Mesenchymal stem cell (in vitro differentiated cells and primary cell): Measurements from ENCODE around the gene ATP8B1.

Source experiments
- DNase-seq: peaks from one replicate; pipeline ENCODE4 v3.0.0-alpha.2; 2013
- H2AFZ ChIP-seq: one replicate; pipeline ENCODE4 v1.6.1; 2013; ENCODE audit warnings: low read depth, mild to moderate bottlenecking, control low read depth, inconsistent platforms, low read length, moderate library complexity
- H2AK5ac ChIP-seq: 2 replicates; pipeline ENCODE4 v1.6.1; 2013; ENCODE audit warnings: low read length, moderate library complexity, mild to moderate bottlenecking, inconsistent platforms; ENCODE audit not compliant: severe bottlenecking
- H2BK120ac ChIP-seq: one replicate; pipeline ENCODE4 v1.6.1; 2013; ENCODE audit warnings: low read depth, mild to moderate bottlenecking, inconsistent platforms, low read length, moderate library complexity
- H2BK12ac ChIP-seq, 2 experiments: one replicate each; pipeline ENCODE4 v1.6.1; 2013; ENCODE audit warnings: inconsistent platforms in 2 of 2, low read length in 2 of 2, mild to moderate bottlenecking in 2 of 2, moderate library complexity in 2 of 2, control low read depth in 1 of 2
- H2BK15ac ChIP-seq: one replicate; pipeline ENCODE4 v1.6.1; 2013; ENCODE audit warnings: mild to moderate bottlenecking, low read depth, inconsistent platforms; ENCODE audit not compliant: poor library complexity, severe bottlenecking
- H2BK5ac ChIP-seq: 2 replicates; pipeline ENCODE4 v1.6.1; 2013; ENCODE audit warnings: low read depth, mild to moderate bottlenecking, low read length, control low read depth, inconsistent platforms; ENCODE audit not compliant: poor library complexity, severe bottlenecking
- H3K14ac ChIP-seq, 2 experiments: one replicate each; pipeline ENCODE4 v1.6.1; 2013; ENCODE audit warnings: inconsistent platforms in 2 of 2, low read length in 2 of 2, control low read depth in 1 of 2, mild to moderate bottlenecking in 1 of 2, moderate library complexity in 1 of 2
- H3K18ac ChIP-seq, 2 experiments: one replicate each; pipeline ENCODE4 v1.6.1; 2013; ENCODE audit warnings: inconsistent platforms in 2 of 2, low read length in 2 of 2, control low read depth in 1 of 2, low read depth in 1 of 2, mild to moderate bottlenecking in 1 of 2
- H3K23ac ChIP-seq, 2 experiments: one replicate each; pipeline ENCODE4 v1.6.1; 2013; ENCODE audit warnings: inconsistent platforms in 2 of 2, low read length in 2 of 2, mild to moderate bottlenecking in 2 of 2, moderate library complexity in 2 of 2, control low read depth in 1 of 2
- H3K27ac ChIP-seq: 2 replicates; pipeline ENCODE4 v1.5.1; 2013; ENCODE audit warnings: mild to moderate bottlenecking, moderate library complexity, low read length, control low read depth, inconsistent platforms; ENCODE audit not compliant: poor library complexity, severe bottlenecking
- H3K27me3 ChIP-seq, 2 experiments: 2 replicates each; pipeline versions ENCODE4 v1.6.1 to v1.7.0; 2013; ENCODE audit warnings: low read length in 2 of 2, mild to moderate bottlenecking in 2 of 2, moderate library complexity in 2 of 2, control low read depth in 1 of 2, inconsistent platforms in 1 of 2; ENCODE audit not compliant: control insufficient read depth in 1 of 2, insufficient read depth in 1 of 2
- H3K36me3 ChIP-seq, 2 experiments: 2 replicates each; pipeline versions ENCODE4 v1.6.1 to v1.7.0; 2013; ENCODE audit warnings: low read length in 2 of 2, control low read depth in 1 of 2, inconsistent platforms in 1 of 2, low read depth in 1 of 2, mild to moderate bottlenecking in 1 of 2; ENCODE audit not compliant: insufficient read depth in 2 of 2, control insufficient read depth in 1 of 2
- H3K4ac ChIP-seq, 2 experiments: one replicate each; pipeline ENCODE4 v1.6.1; 2013; ENCODE audit warnings: inconsistent platforms in 2 of 2, low read length in 2 of 2, mild to moderate bottlenecking in 2 of 2, moderate library complexity in 2 of 2, control low read depth in 1 of 2, low read depth in 1 of 2
- H3K4me1 ChIP-seq: 2 replicates; pipeline ENCODE4 v1.6.1; 2013; ENCODE audit warnings: low read depth, low read length, control low read depth; ENCODE audit not compliant: control insufficient read depth, insufficient read depth
- H3K4me2 ChIP-seq: 2 replicates; pipeline ENCODE4 v1.6.1; 2013; ENCODE audit warnings: low read length, mild to moderate bottlenecking, inconsistent platforms; ENCODE audit not compliant: poor library complexity, severe bottlenecking
- H3K4me3 ChIP-seq, 2 experiments: 2 replicates each; pipeline versions ENCODE4 v1.5.1 to v1.7.0; 2013; ENCODE audit warnings: low read length in 2 of 2, mild to moderate bottlenecking in 2 of 2, control low read depth in 1 of 2, low read depth in 1 of 2; ENCODE audit not compliant: insufficient read depth in 1 of 2
- H3K79me1 ChIP-seq: replicated peaks from 2 replicates; pipeline ENCODE4 v1.6.1; 2013; ENCODE audit warnings: mild to moderate bottlenecking, control low read depth, low read length, inconsistent platforms; ENCODE audit not compliant: poor library complexity, severe bottlenecking
- H3K9ac ChIP-seq: 2 replicates; pipeline ENCODE4 v1.7.0; 2013; ENCODE audit warnings: mild to moderate bottlenecking, low read length, moderate library complexity
- H3K9me3 ChIP-seq: 2 replicates; pipeline ENCODE4 v1.7.0; 2013; ENCODE audit warnings: mild to moderate bottlenecking, low read length; ENCODE audit not compliant: control insufficient read depth
- H4K8ac ChIP-seq: one replicate; pipeline ENCODE4 v1.6.1; 2013; ENCODE audit warnings: inconsistent platforms, mild to moderate bottlenecking, low read length, moderate library complexity
- H4K91ac ChIP-seq: one replicate; pipeline ENCODE4 v1.6.1; 2013; ENCODE audit warnings: mild to moderate bottlenecking, low read length, inconsistent platforms
- WGBS: methylation state at CpG from one replicate; pipeline ENCODE4 v1.1.7; 2013; ENCODE audit warnings: mixed read lengths; 5-methylcytosine and 5-hydroxymethylcytosine counted together

The ATP8B1 gene

GRCh38 chr18:57813245-57813644 is 10.1 kb upstream of the ATP8B1 start:
- H3K4me2 ChIP-seq = no peak overlapping the region
- H3K14ac ChIP-seq = no peak overlapping the region
- H3K27me3 ChIP-seq = no peaks in the 10 kb centered on the region
- H3K4me1 ChIP-seq = no peaks in the 10 kb centered on the region
- no peak overlapping the region for H2BK15ac ChIP-seq
- H3K4ac ChIP-seq = no peak overlapping the region
- H2BK120ac ChIP-seq = no peak overlapping the region
- H3K18ac ChIP-seq = no peak overlapping the region
- no peak overlapping the region for H4K8ac ChIP-seq
- peak; percentile 69 for DNase-seq
- H3K27ac ChIP-seq = peak overlapping the region; percentile 88
- H2AFZ ChIP-seq = no peak overlapping the region
- no peak overlapping the region for H3K9ac ChIP-seq
- no peak overlapping the region for H3K23ac ChIP-seq
- H2AK5ac ChIP-seq = no peak overlapping the region
- H3K4me3 ChIP-seq = no peak overlapping the region
- H3K79me1 ChIP-seq = no peaks in the 10 kb centered on the region
- no peaks in the 10 kb centered on the region for H3K36me3 ChIP-seq
- H3K9me3 ChIP-seq = peaks cover 13% of the 10 kb centered on the region
- H2BK5ac ChIP-seq = no peak overlapping the region
- no peak overlapping the region for H2BK12ac ChIP-seq
- no peak overlapping the region for H4K91ac ChIP-seq

- no peaks in the 10 kb centered on the region for H3K27me3 ChIP-seq
- H2AK5ac ChIP-seq = no peak overlapping the region
- no peak overlapping the region for H4K8ac ChIP-seq
- H2BK12ac ChIP-seq = no peak overlapping the region
- no peak overlapping the region for H3K23ac ChIP-seq
- no peaks in the 10 kb centered on the region for H3K36me3 ChIP-seq
- H3K4me3 ChIP-seq = peak overlapping the region in 1 of 2 experiments; percentile 3
- no peak overlapping the region for H2AFZ ChIP-seq
- H3K79me1 ChIP-seq = no peaks in the 10 kb centered on the region
- H3K14ac ChIP-seq = no peak overlapping the region
- no peak overlapping the region for H3K4ac ChIP-seq
- no peaks in the 10 kb centered on the region for H3K4me1 ChIP-seq
- no peak for DNase-seq
- no peak overlapping the region for H3K9ac ChIP-seq
- H3K4me2 ChIP-seq = no peak overlapping the region
- no peak overlapping the region for H2BK5ac ChIP-seq
- H3K9me3 ChIP-seq = peaks cover 13% of the 10 kb centered on the region
- H3K18ac ChIP-seq = no peak overlapping the region
- H2BK15ac ChIP-seq = no peak overlapping the region
- no peak overlapping the region for H2BK120ac ChIP-seq
- H4K91ac ChIP-seq = no peak overlapping the region
- H3K27ac ChIP-seq = peak overlapping the region; percentile 4
Measured at GRCh38 chr18:57812126-57812477, 9.0 kb upstream of the ATP8B1 start.

- Histone ChIP-seq H2AK5ac (peak overlapping the region; percentile 29), H3K27me3 (no peaks in the 10 kb centered on the region), H2BK5ac (no peak overlapping the region), H2BK120ac (no peak overlapping the region), H3K4me3 (peak overlapping the region in 1 of 2 experiments; percentile 3), H2BK15ac (no peak overlapping the region), H3K27ac (peak overlapping the region; percentile 4), H3K36me3 (no peaks in the 10 kb centered on the region), H3K4me2 (no peak overlapping the region), H2BK12ac (no peak overlapping the region), H2AFZ (no peak overlapping the region), H3K79me1 (no peaks in the 10 kb centered on the region), H3K14ac (no peak overlapping the region), H3K9ac (no peak overlapping the region), H3K18ac (no peak overlapping the region), H4K8ac (no peak overlapping the region), H4K91ac (no peak overlapping the region), H3K4ac (no peak overlapping the region), H3K4me1 (no peaks in the 10 kb centered on the region), H3K9me3 (peaks cover 13% of the 10 kb centered on the region), H3K23ac (no peak overlapping the region)
- 44% methylated on average over 3 of the region's 4 CpGs for WGBS
- DNase-seq = peak; percentile 24
Measured at GRCh38 chr18:57811477-57812125, 8.5 kb upstream of the ATP8B1 start.

GRCh38 chr18:57809190-57809589 is 6.1 kb upstream of the ATP8B1 start:
- Histone ChIP-seq H2AK5ac (no peak overlapping the region), H4K8ac (no peak overlapping the region), H3K9ac (peak overlapping the region; percentile 86), H3K27ac (no peak overlapping the region), H3K4me2 (no peak overlapping the region), H3K18ac (no peak overlapping the region), H2BK120ac (no peak overlapping the region), H3K4me1 (no peaks in the 10 kb centered on the region), H3K23ac (no peak overlapping the region), H2BK15ac (no peak overlapping the region), H3K4ac (no peak overlapping the region), H2AFZ (no peak overlapping the region), H3K27me3 (no peaks in the 10 kb centered on the region), H2BK5ac (no peak overlapping the region), H3K9me3 (peaks cover 13% of the 10 kb centered on the region), H3K36me3 (no peaks in the 10 kb centered on the region), H4K91ac (no peak overlapping the region), H3K79me1 (no peaks in the 10 kb centered on the region), H2BK12ac (no peak overlapping the region), H3K4me3 (no peak overlapping the region), H3K14ac (no peak overlapping the region)
- no peak for DNase-seq
